H1 (cell line): ENCODE data around the gene BBS1. TPM values are rescaled to one million over a fixed set of nuclear protein-coding genes. Genes with fewer than 3 reads are reported as not detected.

Experiments used
- CTCF ChIA-PET: fragments of 300-600 bp; sonication (Branson Sonifier 250); formaldehyde crosslinking; loops from one replicate; lab custom pipeline; 2021; ENCODE audit not compliant: partially characterized antibody; lab: Charles Lee
- POLR2A ChIA-PET: fragments of 300-600 bp; sonication (Branson Sonifier 250); formaldehyde crosslinking; loops from one replicate; lab custom pipeline; 2021; ENCODE audit warnings: inconsistent platforms; ENCODE audit not compliant: partially characterized antibody; lab: Charles Lee
- DNase-seq, 2 experiments: peaks; one replicate each; pipeline versions ENCODE4 v3.0.0 to v3.0.0-alpha.2; 2010 to 2022; ENCODE audit warnings: low spot score in 2 of 2, low read depth in 1 of 2, mixed read lengths in 1 of 2
- FAIRE-seq: peaks from 2 replicates; lab custom pipeline; 2011; peaks lifted over from hg19 to GRCh38; lab: Jason Lieb, UNC
- H2AFZ ChIP-seq: 2 replicates; pipeline ENCODE4 v1.8.1; 2012; ENCODE audit warnings: low read length, inconsistent platforms
- H2AK5ac ChIP-seq: 2 replicates; pipeline ENCODE4 v1.6.1; 2013; ENCODE audit warnings: low read depth, low read length
- H2BK120ac ChIP-seq: replicated peaks from 2 replicates; pipeline ENCODE3; 2013; ENCODE audit warnings: low read depth, low read length, inconsistent platforms
- H2BK12ac ChIP-seq: 2 replicates; pipeline ENCODE4 v1.6.1; 2013; ENCODE audit warnings: low read depth, low read length
- H2BK15ac ChIP-seq: 2 replicates; pipeline ENCODE4 v1.6.1; 2013; ENCODE audit warnings: low read length
- H2BK20ac ChIP-seq: 2 replicates; pipeline ENCODE4 v1.6.1; 2013; ENCODE audit warnings: low read length
- H2BK5ac ChIP-seq: 2 replicates; pipeline ENCODE4 v1.6.1; 2013; ENCODE audit warnings: low read depth, low read length
- H3K14ac ChIP-seq: 2 replicates; pipeline ENCODE4 v1.6.1; 2013; ENCODE audit warnings: inconsistent platforms; ENCODE audit not compliant: insufficient read length
- H3K18ac ChIP-seq: 2 replicates; pipeline ENCODE4 v1.6.1; 2013; ENCODE audit warnings: low read length; ENCODE audit errors: extremely low read depth
- H3K23ac ChIP-seq: 2 replicates; pipeline ENCODE4 v1.6.1; 2013; ENCODE audit warnings: inconsistent platforms; ENCODE audit not compliant: insufficient read length
- H3K23me2 ChIP-seq: 2 replicates; pipeline ENCODE4 v1.6.1; 2013; ENCODE audit warnings: low read depth, low read length
- H3K27ac ChIP-seq: 2 replicates; pipeline ENCODE4 v1.6.1; 2011; ENCODE audit warnings: low read depth, low read length, inconsistent platforms
- H3K27me3 ChIP-seq, 4 experiments: replicated peaks in 1 of 4; 1 replicate in 1 of 4; 2 replicates in 3 of 4; pipeline versions ENCODE4 v1.6.1 to v1.8.1; 2011 to 2013; ENCODE audit warnings: low read length in 3 of 4, mild to moderate bottlenecking in 3 of 4, inconsistent platforms in 2 of 4, mixed read lengths in 2 of 4, moderate library complexity in 1 of 4; ENCODE audit not compliant: control insufficient read depth in 3 of 4, insufficient read depth in 3 of 4; ENCODE audit errors: extremely low read depth in 1 of 4
- H3K36me3 ChIP-seq, 4 experiments: 2 replicates each; pipeline versions ENCODE4 v1.6.1 to v1.8.1; 2011 to 2013; ENCODE audit warnings: mild to moderate bottlenecking in 4 of 4, low read length in 3 of 4, moderate library complexity in 2 of 4, control low read depth in 1 of 4, inconsistent platforms in 1 of 4; ENCODE audit not compliant: insufficient read depth in 4 of 4, control insufficient read depth in 2 of 4
- H3K4ac ChIP-seq: replicated peaks from 2 replicates; pipeline ENCODE3; 2013; ENCODE audit warnings: low read length, low read depth, mixed read lengths, inconsistent platforms; ENCODE audit not compliant: insufficient read length
- H3K4me1 ChIP-seq, 4 experiments: replicated peaks in 1 of 4; 1 replicate in 1 of 4; 2 replicates in 3 of 4; pipeline versions ENCODE4 v1.6.1 to v1.8.1; 2011 to 2013; ENCODE audit warnings: low read length in 3 of 4, inconsistent platforms in 2 of 4, mixed read lengths in 1 of 4; ENCODE audit not compliant: insufficient read depth in 4 of 4, control insufficient read depth in 3 of 4
- H3K4me2 ChIP-seq, 2 experiments: 2 replicates each; pipeline versions ENCODE4 v1.6.1 to v1.8.1; 2011 to 2013; ENCODE audit warnings: low read depth in 2 of 2, low read length in 2 of 2, control low read depth in 1 of 2, inconsistent platforms in 1 of 2, mild to moderate bottlenecking in 1 of 2; ENCODE audit not compliant: insufficient read depth in 1 of 2
- H3K4me3 ChIP-seq, 4 experiments: fragments of 200-600, 300-600 bp in 1 of 4; sonication (generic), shearing (Covaris generic), sonication (Bioruptor Twin) in 1 of 4; 2 replicates each; pipeline versions ENCODE4 v1.5.1 to v1.8.1; 2011 to 2016; ENCODE audit warnings: low read length in 4 of 4, low read depth in 3 of 4, control low read depth in 2 of 4, inconsistent platforms in 2 of 4, mild to moderate bottlenecking in 2 of 4, mixed read lengths in 1 of 4, moderate library complexity in 1 of 4; ENCODE audit not compliant: insufficient read depth in 2 of 4; ENCODE audit errors: extremely low read depth in 1 of 4
- H3K56ac ChIP-seq: replicated peaks from 2 replicates; pipeline ENCODE3; 2013; ENCODE audit warnings: low read depth, mild to moderate bottlenecking, mixed read lengths, low read length, inconsistent platforms; ENCODE audit not compliant: insufficient read length
- H3K79me1 ChIP-seq: 2 replicates; pipeline ENCODE4 v1.6.1; 2013; ENCODE audit warnings: low read depth, low read length, control low read depth
- H3K79me2 ChIP-seq, 2 experiments: 2 replicates each; pipeline versions ENCODE4 v1.6.1 to v1.8.1; 2012 to 2013; ENCODE audit warnings: low read length in 2 of 2, mild to moderate bottlenecking in 2 of 2, inconsistent platforms in 1 of 2; ENCODE audit not compliant: insufficient read depth in 2 of 2, control insufficient read depth in 1 of 2
- H3K9ac ChIP-seq, 4 experiments: replicated peaks in 1 of 4; 1 replicate in 1 of 4; 2 replicates in 3 of 4; pipeline versions ENCODE4 v1.6.1 to v1.8.1; 2011 to 2013; ENCODE audit warnings: low read depth in 3 of 4, low read length in 3 of 4, control low read depth in 2 of 4, mild to moderate bottlenecking in 2 of 4, moderate library complexity in 2 of 4, inconsistent platforms in 1 of 4; ENCODE audit errors: extremely low read depth in 1 of 4
- H3K9me3 ChIP-seq, 2 experiments: 2 replicates each; pipeline versions ENCODE4 v1.6.1 to v1.8.1; 2012 to 2013; ENCODE audit warnings: mild to moderate bottlenecking in 2 of 2, moderate library complexity in 2 of 2, control low read depth in 1 of 2, inconsistent platforms in 1 of 2, low read depth in 1 of 2, low read length in 1 of 2, mixed read lengths in 1 of 2; ENCODE audit not compliant: insufficient read depth in 2 of 2
- H4K20me1 ChIP-seq, 2 experiments: replicated peaks in 1 of 2; 2 replicates each; pipeline versions ENCODE3 to v1.8.1; 2011 to 2013; ENCODE audit warnings: inconsistent platforms in 2 of 2, low read length in 2 of 2, mild to moderate bottlenecking in 1 of 2; ENCODE audit not compliant: insufficient read depth in 2 of 2, control insufficient read depth in 1 of 2
- H4K5ac ChIP-seq: 2 replicates; pipeline ENCODE4 v1.6.1; 2013; ENCODE audit warnings: low read length, low read depth, mixed read lengths, inconsistent platforms; ENCODE audit not compliant: insufficient read length
- H4K8ac ChIP-seq: 2 replicates; pipeline ENCODE4 v1.8.0; 2013; ENCODE audit warnings: mild to moderate bottlenecking, moderate library complexity, low read length, inconsistent platforms; ENCODE audit not compliant: insufficient read depth; ENCODE audit errors: extremely low read depth
- H4K91ac ChIP-seq: replicated peaks from 2 replicates; pipeline ENCODE3; 2013; ENCODE audit warnings: low read length, mixed read lengths, inconsistent platforms; ENCODE audit not compliant: insufficient read length
- CHD2 ChIP-seq: IDR thresholded peaks from 2 replicates; pipeline ENCODE4 v1.6.1; 2012; ENCODE audit warnings: low read length, improper control_type of control experiment
- FOSL1 ChIP-seq: IDR thresholded peaks from 2 replicates; pipeline ENCODE4 v1.6.1; 2011; ENCODE audit warnings: mild to moderate bottlenecking, low read depth, low read length, moderate library complexity; ENCODE audit not compliant: insufficient read depth
- KDM1A ChIP-seq: fragments of 200-600, 300-600 bp; sonication (generic); IDR thresholded peaks from 2 replicates; pipeline ENCODE4 v1.7.1; 2016; ENCODE audit warnings: mild to moderate bottlenecking, low read length, borderline replicate concordance
- USF2 ChIP-seq: IDR thresholded peaks from 2 replicates; pipeline ENCODE4 v1.6.1; 2011; ENCODE audit warnings: low read length, improper control_type of control experiment
- WGBS, 2 experiments: shearing (Covaris generic) in 1 of 2; methylation state at CpG; one replicate each; pipeline versions ENCODE4 v1.1.6 to v1.1.7; 2013 to 2015; ENCODE audit warnings: low lambda C conversion rate in 2 of 2, mixed read lengths in 2 of 2, inconsistent platforms in 1 of 2, low coverage in 1 of 2, missing lambda C conversion rate in 1 of 2; ENCODE audit not compliant: insufficient replicate concordance in 2 of 2, insufficient coverage in 1 of 2, insufficient read length in 1 of 2; ENCODE audit errors: extremely low coverage in 1 of 2, missing lambda C conversion rate in 1 of 2; 5-methylcytosine and 5-hydroxymethylcytosine counted together
- polyA plus RNA-seq, 7 experiments: library from polyadenylated mRNA; depleted of rRNA in 3 of 7; stranded (reverse) in 5 of 7; unstranded in 2 of 7; fragments of >200 nt in 5 of 7; fragments of 200-250 nt in 2 of 7; gene quantifications; 1 replicate in 5 of 7; 2 replicates in 1 of 7; 4 replicates in 1 of 7; pipeline versions ENCODE4 v1.2.1 to v1.2.3, GENCODE V29; 2011 to 2013; ENCODE audit warnings: missing spikeins in 2 of 7, mixed read lengths in 2 of 7
- total RNA-seq: library from RNA; stranded (reverse); fragmentation: NEBNext Ultra II Directional; extraction: Animal tissue kit (Norgen Biotek cat#: 25700); gene quantifications from 2 replicates; pipeline ENCODE4 v1.2.1, GENCODE V29; 2021

Gene BBS1
- total and polyA plus RNA-seq, 2 of the 8 experiments (the other 6 are each of a cell fraction or from before 2014, with no cell fraction given), result 19.1 to 19.5 TPM

- H2BK120ac ChIP-seq, result no peak overlapping the region
- CTCF ChIA-PET, result interaction anchor here (0.7 to 1.9 kb wide), 7 partner anchors 11 to 161 kb away, joined by 3 to 5 read pairs (median 4); partner anchors contain the start of genes CCDC87 and CCS
Observed at GRCh38 chr11:66549696-66550095, 39.3 kb downstream of the BBS1 start.

More at GRCh38 chr11:66549696-66550095, 39.3 kb downstream of the BBS1 start:
- Histone ChIP-seq H3K27me3 (no peaks in the 10 kb centered on the region), H2AFZ (no peak overlapping the region), H3K14ac (no peak overlapping the region), H2BK12ac (no peak overlapping the region), H3K79me1 (peaks cover 5% of the 10 kb centered on the region; the same call in 1 of the 2 replicates), H2BK15ac (no peak overlapping the region), H3K4me2 (no peak overlapping the region), H2AK5ac (no peak overlapping the region), H4K20me1 (peaks cover 0 to 2% of the 10 kb centered on the region in 2 experiments), H3K4ac (no peak overlapping the region), H3K9me3 (no peaks in the 10 kb centered on the region), H2BK20ac (no peak overlapping the region), H4K91ac (no peak overlapping the region), H3K4me1 (peaks cover 0 to 15% (median 10%) of the 10 kb centered on the region in 4 experiments; a peak in 6 of 7 replicates), H3K9ac (no peak overlapping the region), H3K56ac (no peak overlapping the region), H3K36me3 (peaks cover 0 to 4% (median 0%) of the 10 kb centered on the region in 4 experiments; a peak in 3 of 8 replicates), H3K27ac (no peak overlapping the region), H3K18ac (no peak overlapping the region), H2BK5ac (no peak overlapping the region), H3K4me3 (no peak overlapping the region), H4K5ac (no peak overlapping the region), H3K23ac (no peak overlapping the region), H3K23me2 (peaks cover 3% of the 10 kb centered on the region; the same call in 1 of the 2 replicates), H4K8ac (no peak overlapping the region), H3K79me2 (no peaks in the 10 kb centered on the region; a peak in 1 of 4 replicates)
- DNase-seq (no peak), FAIRE-seq (no peak)
- TF ChIP-seq FOSL1 (no peak), KDM1A (peak; percentile 52; the same call in 1 of the 2 replicates), USF2 (no peak), CHD2 (no peak)
- POLR2A ChIA-PET, result interaction anchor here (0.6 to 7.9 kb wide), 4 partner anchors 13 to 67 kb away, joined by 3 to 54 read pairs (median 6); partner anchors contain the start of genes BBS1 and RBM14
- WGBS, 2 experiments, result 97% methylated on average over 3 of the region's 3 CpGs; no CpG with 5 or more reads in 1 of the 2 experiments
